Thyroid gland (tissue), 4 donors: ENCODE results near the gene NCR2. TPM values are rescaled to one million over a fixed set of nuclear protein-coding genes. Genes with fewer than 3 reads are reported as not detected.

ENCODE experiments used
- DNase-seq, 2 donors: peaks; one replicate each; pipeline ENCODE4 v3.0.0-alpha.2; 2019
- H3K27ac ChIP-seq, 3 donors: fragments of 200-600 bp; sonication (generic); 1 replicate in 2 of 3; 2 replicates in 1 of 3; pipeline ENCODE4 v1.5.1; 2016 to 2019; ENCODE audit warnings: mild to moderate bottlenecking in 1 of 3, moderate library complexity in 1 of 3
- H3K27me3 ChIP-seq: fragments of 200-600 bp; sonication (generic); one replicate; pipeline ENCODE4 v1.5.1; 2019
- H3K36me3 ChIP-seq, 2 donors: fragments of 200-600 bp; sonication (generic); one replicate each; pipeline ENCODE4 v1.5.1; 2016 to 2019
- H3K4me1 ChIP-seq, 2 donors: fragments of 200-600 bp; sonication (generic); one replicate each; pipeline ENCODE4 v1.5.1; 2017 to 2019
- H3K4me3 ChIP-seq, 3 donors: fragments of 200-600 bp; sonication (generic); replicated peaks in 1 of 3; 1 replicate in 2 of 3; 2 replicates in 1 of 3; pipeline ENCODE4 v1.5.1; 2016; ENCODE audit warnings: mild to moderate bottlenecking in 1 of 3
- H3K9me3 ChIP-seq: fragments of 200-600 bp; sonication (generic); one replicate; pipeline ENCODE4 v1.5.1; 2017
- CTCF ChIP-seq, 6 experiments: fragments of 200-600 bp in 3 of 6; fragments of 450-650 bp in 3 of 6; sonication (generic) in 3 of 6; IDR thresholded peaks; one replicate each; pipeline ENCODE4 v1.5.1; 2016 to 2019; ENCODE audit warnings: antibody characterized with exemption in 6 of 6, mild to moderate bottlenecking in 2 of 6, inconsistent platforms in 1 of 6, moderate library complexity in 1 of 6
- POLR2A ChIP-seq, 2 donors: fragments of 450-650 bp; IDR thresholded peaks; one replicate each; pipeline ENCODE4 v1.6.1; 2017; ENCODE audit warnings: antibody characterized with exemption in 2 of 2, mild to moderate bottlenecking in 2 of 2, moderate library complexity in 1 of 2
- WGBS, 2 donors: methylation state at CpG; one replicate each; pipeline ENCODE4 v1.1.5; 2017; 5-methylcytosine and 5-hydroxymethylcytosine counted together
- intact Hi-C: fragments of 100-400 bp; cut with DNase I; formaldehyde crosslinking; loops from one replicate; pipeline ENCODE4 v1.15.1; 2023
- total RNA-seq, 4 donors: library from RNA; depleted of rRNA; stranded (reverse); fragments of >200 nt; gene quantifications; one replicate each; pipeline ENCODE4 v1.2.3, GENCODE V29; 2016

The NCR2 gene
- total RNA-seq, 4 donors from 2014 or later, result not detected

DNA sequence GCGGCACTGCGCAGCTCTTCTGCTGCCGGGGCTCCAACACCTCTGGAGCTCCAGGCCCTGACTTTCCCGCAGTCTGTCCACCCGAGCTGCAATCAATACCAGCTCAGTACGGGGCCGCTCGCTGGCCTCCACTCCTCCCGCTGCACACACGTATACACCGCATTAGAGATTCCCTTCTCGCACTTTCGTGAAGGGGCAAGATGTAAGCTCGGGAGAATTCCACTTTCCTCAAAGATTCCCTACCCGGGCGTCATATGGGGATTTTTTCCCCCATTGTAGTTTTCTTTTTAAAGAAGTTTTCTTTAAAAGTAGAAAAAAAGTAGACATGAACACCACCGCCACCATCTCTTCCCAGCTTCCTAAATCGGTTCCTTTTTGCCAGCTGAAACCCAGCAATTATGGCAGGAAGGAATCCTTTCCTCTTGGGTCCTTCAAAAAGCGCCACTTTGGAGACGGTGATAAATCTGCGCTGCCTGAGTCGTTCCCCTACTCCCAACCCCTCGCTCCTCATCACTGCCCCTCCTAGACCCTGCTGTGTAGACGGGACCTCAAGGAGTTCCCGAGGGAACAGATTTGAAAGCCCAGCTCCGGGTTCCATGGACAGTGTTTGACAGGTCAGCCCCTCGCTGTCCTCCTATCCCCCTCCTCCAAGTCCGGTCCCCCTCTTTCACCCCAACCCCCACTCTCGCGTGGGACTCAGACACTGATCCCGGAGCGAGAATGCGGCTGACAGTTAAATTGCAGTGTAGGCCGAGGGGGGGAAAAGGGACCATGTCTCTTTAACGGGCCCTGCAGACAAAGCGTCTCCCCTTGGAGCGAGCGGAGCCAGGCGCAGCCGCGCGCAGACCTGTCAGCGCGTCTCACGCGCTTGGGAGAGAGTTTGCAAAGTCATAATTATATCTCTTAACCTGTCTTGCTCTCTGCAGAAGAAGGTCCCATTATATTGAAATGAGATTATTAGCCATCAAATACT lies 39.5 kb downstream of the NCR2 start:
- intact Hi-C loops, result loop anchor here (5.0 kb wide), 2 partner anchors 82 to 217 kb away; no protein-coding TSS in a partner anchor
- Histone ChIP-seq H3K27ac (no peak overlapping the region), H3K27me3 (peaks cover 26% of the 10 kb centered on the region), H3K4me1 (peaks cover 17 to 40% of the 10 kb centered on the region in 2 donors), H3K36me3 (no peaks in the 10 kb centered on the region), H3K4me3 (no peak overlapping the region), H3K9me3 (no peaks in the 10 kb centered on the region)
- DNase-seq, result no peak
- no peak for TF ChIP-seq POLR2A (IDR thresholded peaks at IDR 0.05)
- 13 to 14% methylated on average over 46 of the region's 46 CpGs for WGBS, 2 donors

DNA sequence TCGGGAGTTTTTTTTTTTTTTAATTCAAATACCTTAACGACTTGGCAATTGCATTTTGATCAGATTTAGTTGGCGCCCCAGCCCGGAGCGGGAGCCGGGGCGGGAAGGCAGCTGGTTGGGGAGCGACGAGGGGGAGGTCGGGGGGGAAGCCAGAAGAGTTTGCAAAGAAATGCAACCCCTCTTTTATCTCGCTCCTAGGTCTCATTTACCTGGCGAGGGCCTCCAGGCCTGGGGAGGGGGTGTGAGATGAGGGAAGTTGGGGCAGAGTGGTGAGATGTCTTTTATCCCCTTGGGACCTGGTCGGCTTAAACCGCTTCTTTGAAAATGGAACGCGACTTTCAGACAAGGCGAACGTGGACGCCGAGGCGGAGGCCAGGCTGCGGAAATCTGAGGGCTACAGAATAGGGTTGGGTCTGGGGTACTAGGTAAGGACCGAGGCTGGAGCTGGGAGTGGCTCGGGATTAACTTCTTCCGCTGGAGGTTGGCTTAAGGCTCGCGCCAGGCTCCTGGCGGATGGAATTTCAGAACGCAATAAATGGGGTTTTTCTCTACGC lies 40.3 kb downstream of the NCR2 start:
- DNase-seq, result no peak
- Histone ChIP-seq H3K9me3 (no peaks in the 10 kb centered on the region), H3K27me3 (peaks cover 26% of the 10 kb centered on the region), H3K4me3 (no peak overlapping the region), H3K36me3 (no peaks in the 10 kb centered on the region), H3K4me1 (peaks cover 17 to 40% of the 10 kb centered on the region in 2 donors), H3K27ac (no peak overlapping the region)
- 31% methylated on average over 30 of the region's 30 CpGs for WGBS, 2 donors
- intact Hi-C loops, result no loop called here
- no peak for TF ChIP-seq POLR2A (IDR thresholded peaks at IDR 0.05)
- no peak for TF ChIP-seq CTCF (IDR thresholded peaks at IDR 0.05)

- no peaks in the 10 kb centered on the region for H3K9me3 ChIP-seq
- intact Hi-C loops, result no loop called here
- WGBS, 2 donors, result 57 to 64% methylated on average over 5 of the region's 5 CpGs
- DNase-seq, result no peak
- no peaks in the 10 kb centered on the region for H3K36me3 ChIP-seq
- H3K27ac ChIP-seq, result no peak overlapping the region
- TF ChIP-seq POLR2A (IDR thresholded peaks at IDR 0.05), result no peak
- TF ChIP-seq CTCF (IDR thresholded peaks at IDR 0.05), result no peak
- no peak overlapping the region for H3K4me3 ChIP-seq
- peaks cover 26% of the 10 kb centered on the region for H3K27me3 ChIP-seq
- peaks cover 17 to 39% of the 10 kb centered on the region in 2 donors for H3K4me1 ChIP-seq
Observed at GRCh38 chr6:41376176-41376575, 40.8 kb downstream of the NCR2 start.

DNA sequence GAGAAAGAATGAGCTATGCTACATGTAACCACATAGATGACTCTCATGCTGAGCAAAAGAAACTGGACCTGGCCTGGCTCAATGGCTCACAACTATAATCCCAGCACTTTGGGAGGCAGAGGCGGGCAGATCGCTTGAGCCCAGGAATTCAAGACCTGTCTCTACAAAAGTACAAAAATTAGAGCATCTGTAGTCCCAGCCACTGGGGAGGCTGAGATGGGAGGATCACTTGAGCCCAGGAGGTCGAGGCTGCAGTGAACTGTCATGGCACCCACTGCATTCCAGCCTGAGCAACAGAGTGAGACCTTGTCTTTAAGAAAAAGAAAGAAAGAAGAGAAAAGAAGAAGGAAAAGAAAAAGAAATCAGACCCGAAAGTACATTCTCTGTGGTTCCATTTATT lies 41.7 kb downstream of the NCR2 start:
- intact Hi-C loops, result no loop called here
- no peaks in the 10 kb centered on the region for H3K9me3 ChIP-seq
- no peak overlapping the region for H3K27ac ChIP-seq
- peaks cover 12 to 30% of the 10 kb centered on the region in 2 donors for H3K4me1 ChIP-seq
- H3K27me3 ChIP-seq, result peaks cover 26% of the 10 kb centered on the region
- no peak for DNase-seq
- H3K36me3 ChIP-seq, result no peaks in the 10 kb centered on the region
- no peak overlapping the region for H3K4me3 ChIP-seq
- TF ChIP-seq POLR2A (IDR thresholded peaks at IDR 0.05) (no peak), CTCF (IDR thresholded peaks at IDR 0.05) (no peak)
- WGBS, 2 donors, result 89 to 90% methylated on average over 4 of the region's 4 CpGs

GRCh38 chr6:41379306-41379705 lies 43.9 kb downstream of the NCR2 start:
- Histone ChIP-seq H3K27me3 (peaks cover 16% of the 10 kb centered on the region), H3K4me1 (peaks cover 0 to 8% of the 10 kb centered on the region in 2 donors), H3K27ac (no peak overlapping the region), H3K9me3 (no peaks in the 10 kb centered on the region), H3K36me3 (no peaks in the 10 kb centered on the region), H3K4me3 (no peak overlapping the region)
- intact Hi-C loops, result no loop called here
- no peak for TF ChIP-seq CTCF (IDR thresholded peaks at IDR 0.05)
- DNase-seq, result no peak
